Skeletal muscle satellite cell (primary cell): Measurements from ENCODE around the gene ABI3BP. TPM values are rescaled to one million over a fixed set of nuclear protein-coding genes. Genes with fewer than 3 reads are reported as not detected.

Experiments
- H3K27me3 ChIP-seq: 2 replicates; pipeline ENCODE4 v1.7.0; 2013; ENCODE audit warnings: low read length; ENCODE audit not compliant: control insufficient read depth, insufficient read depth
- H3K36me3 ChIP-seq: 2 replicates; pipeline ENCODE4 v1.7.0; 2013; ENCODE audit warnings: mild to moderate bottlenecking, control low read depth, low read length; ENCODE audit not compliant: insufficient read depth
- H3K4me1 ChIP-seq: 2 replicates; pipeline ENCODE4 v1.7.0; 2013; ENCODE audit warnings: low read length; ENCODE audit not compliant: control insufficient read depth, insufficient read depth
- H3K4me2 ChIP-seq: 2 replicates; pipeline ENCODE4 v1.7.0; 2013; ENCODE audit warnings: mild to moderate bottlenecking, low read length
- H3K4me3 ChIP-seq: 2 replicates; pipeline ENCODE4 v1.7.0; 2013; ENCODE audit warnings: low read length
- H3K9ac ChIP-seq: 2 replicates; pipeline ENCODE4 v1.7.0; 2013; ENCODE audit warnings: mild to moderate bottlenecking, low read depth, low read length, moderate library complexity
- H3K9me3 ChIP-seq: replicated peaks from 2 replicates; pipeline ENCODE4 v1.7.0; 2013; ENCODE audit warnings: mild to moderate bottlenecking, control low read depth, low read length
- total RNA-seq: library from RNA; depleted of rRNA; stranded (reverse); fragments of >200 nt; gene quantifications from 2 replicates; pipeline ENCODE4 v1.2.3, GENCODE V29; 2012; rRNA removed

The ABI3BP gene
- 81.9 and 192 TPM in 2 replicates for total RNA-seq

DNA sequence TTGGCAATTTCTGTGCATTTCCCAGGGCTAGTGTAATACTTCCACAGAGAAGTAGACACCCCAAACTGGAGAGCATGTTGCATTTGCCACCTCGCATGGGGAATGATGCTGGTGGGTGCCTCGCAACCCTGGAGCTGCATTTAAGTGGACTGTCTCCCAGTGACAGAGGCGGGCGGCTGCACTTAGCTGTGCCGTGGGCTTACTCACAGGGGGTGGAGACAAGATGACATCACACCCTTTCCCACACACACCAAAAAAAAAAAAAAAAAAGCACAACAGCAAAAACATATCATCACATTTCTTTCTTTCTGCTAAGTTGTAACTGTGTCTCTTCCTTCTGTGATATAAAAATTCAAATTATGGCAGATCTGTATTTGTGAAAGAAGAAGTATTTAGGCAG lies at the start of gene ABI3BP:
ABI3BP (minus strand) TSS at position 113 of the 400 bp plus-strand sequence; CDS start at position 76, 37 bp downstream.
- Histone ChIP-seq H3K4me3 (peak within 1 kb of the TSS; percentile 69), H3K4me2 (peak within 1 kb of the TSS; percentile 90), H3K9ac (peak within 1 kb of the TSS; percentile 83), H3K4me1 (peaks cover 7% of the 10 kb centered on the region), H3K9me3 (no peaks in the 10 kb centered on the region), H3K27me3 (no peaks in the 10 kb centered on the region), H3K36me3 (no peaks in the 10 kb centered on the region)

GRCh38 chr3:101039285-101039684 lies 46.1 kb upstream of the ABI3BP start:
- H3K4me3 ChIP-seq: no peak overlapping the region
- H3K9ac ChIP-seq: no peak overlapping the region
- no peak overlapping the region for H3K4me2 ChIP-seq
- H3K4me1 ChIP-seq: peaks cover 51% of the 10 kb centered on the region
- H3K27me3 ChIP-seq: no peaks in the 10 kb centered on the region
- H3K9me3 ChIP-seq: no peaks in the 10 kb centered on the region
- H3K36me3 ChIP-seq: no peaks in the 10 kb centered on the region

DNA sequence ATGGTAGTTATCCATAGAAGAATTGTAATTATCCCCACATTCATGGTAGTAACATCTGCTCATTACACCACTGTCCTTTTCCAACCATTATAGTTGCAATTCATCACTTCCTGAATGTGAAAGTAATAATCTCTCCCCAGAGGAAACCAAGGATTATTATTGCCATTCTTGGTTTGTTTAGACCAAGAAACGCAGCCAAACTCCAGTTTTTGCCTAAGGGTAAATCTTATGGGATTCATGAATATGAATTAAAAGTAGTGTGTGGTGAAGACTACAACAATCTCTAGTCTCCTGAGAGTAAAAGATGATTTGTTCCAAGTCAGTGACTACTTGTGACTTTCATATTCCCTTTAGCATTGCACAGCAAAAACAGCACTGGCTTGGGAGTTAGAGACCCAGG lies 45.7 kb upstream of the ABI3BP start:
- H3K9ac ChIP-seq: no peak overlapping the region
- no peak overlapping the region for H3K4me3 ChIP-seq
- H3K36me3 ChIP-seq: no peaks in the 10 kb centered on the region
- H3K4me2 ChIP-seq: no peak overlapping the region
- H3K4me1 ChIP-seq: peaks cover 51% of the 10 kb centered on the region
- H3K9me3 ChIP-seq: no peaks in the 10 kb centered on the region
- H3K27me3 ChIP-seq: no peaks in the 10 kb centered on the region

DNA sequence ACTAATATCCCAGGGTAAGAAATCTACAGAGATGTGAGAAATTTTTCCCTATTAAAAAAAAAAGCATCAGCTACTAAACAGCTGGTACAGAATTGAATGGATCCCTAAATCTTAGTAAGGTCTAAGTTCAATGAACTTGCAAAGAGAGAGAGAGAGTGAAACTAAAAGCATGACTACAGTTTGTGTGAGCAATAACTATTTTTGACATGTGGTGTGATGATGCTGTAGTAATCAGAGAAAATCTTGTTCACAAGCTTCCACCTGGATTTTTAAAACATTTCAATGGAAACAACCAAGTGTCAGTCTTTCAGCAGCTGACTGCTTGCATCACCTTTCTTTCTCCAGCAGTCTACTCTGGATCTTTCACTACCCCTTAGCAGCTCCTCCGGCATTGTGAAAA lies 45.2 kb upstream of the ABI3BP start:
- Histone ChIP-seq H3K27me3 (no peaks in the 10 kb centered on the region), H3K9me3 (no peaks in the 10 kb centered on the region), H3K4me1 (peaks cover 46% of the 10 kb centered on the region), H3K9ac (no peak overlapping the region), H3K4me3 (no peak overlapping the region), H3K36me3 (no peaks in the 10 kb centered on the region), H3K4me2 (no peak overlapping the region)

DNA sequence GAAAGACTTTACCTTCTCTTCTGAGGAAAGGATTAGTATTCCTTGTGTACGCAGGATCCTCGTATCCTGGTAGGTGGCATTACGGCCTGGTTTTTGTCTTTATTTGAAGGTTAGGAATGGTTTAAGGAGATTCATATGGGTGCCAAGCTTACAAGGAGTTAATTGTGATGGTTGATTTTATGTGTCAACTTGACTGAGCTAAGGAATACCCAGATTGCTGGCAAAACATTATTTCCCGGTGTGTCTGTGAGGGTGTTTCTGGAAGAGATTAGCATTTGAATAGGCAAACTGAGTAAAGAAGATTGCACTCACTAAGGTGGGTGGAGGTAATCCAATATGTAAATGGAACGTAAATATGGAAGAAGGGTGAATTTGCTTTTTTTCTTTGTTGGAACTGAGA lies 44.4 kb upstream of the ABI3BP start:
- Histone ChIP-seq H3K36me3 (no peaks in the 10 kb centered on the region), H3K9me3 (no peaks in the 10 kb centered on the region), H3K4me3 (no peak overlapping the region), H3K4me2 (no peak overlapping the region), H3K27me3 (no peaks in the 10 kb centered on the region), H3K9ac (no peak overlapping the region), H3K4me1 (peaks cover 38% of the 10 kb centered on the region)

- Histone ChIP-seq H3K4me1 (peaks cover 29% of the 10 kb centered on the region), H3K27me3 (no peaks in the 10 kb centered on the region), H3K4me2 (peak overlapping the region; percentile 48), H3K36me3 (no peaks in the 10 kb centered on the region), H3K9ac (peak overlapping the region; percentile 70), H3K4me3 (peak overlapping the region; percentile 12), H3K9me3 (peaks cover 5% of the 10 kb centered on the region)
Observed at GRCh38 chr3:101036676-101037075, 43.5 kb upstream of the ABI3BP start.

DNA sequence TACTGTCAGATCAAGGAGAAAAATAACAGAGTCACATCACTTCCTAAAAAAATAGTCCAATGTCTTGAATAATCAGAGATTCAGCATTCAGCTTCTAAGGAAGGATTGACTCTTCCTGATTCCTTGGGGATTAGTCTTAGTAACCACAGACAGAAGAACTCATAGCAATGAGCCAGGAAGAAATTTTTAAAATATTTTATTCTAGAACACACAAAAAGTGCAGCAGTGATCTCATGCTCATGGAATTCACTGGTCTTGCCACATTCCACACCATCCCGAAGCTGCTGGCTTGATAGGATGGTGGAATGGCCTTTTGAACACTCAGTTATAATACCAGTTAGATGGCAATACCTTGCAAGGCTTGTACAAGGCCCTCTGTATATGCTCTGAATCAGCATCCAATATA lies 43.0 kb upstream of the ABI3BP start:
- H3K4me3 ChIP-seq: peak overlapping the region; percentile 12
- no peaks in the 10 kb centered on the region for H3K27me3 ChIP-seq
- H3K4me1 ChIP-seq: peaks cover 24% of the 10 kb centered on the region
- H3K9ac ChIP-seq: peak overlapping the region; percentile 87
- H3K4me2 ChIP-seq: peak overlapping the region; percentile 66
- no peaks in the 10 kb centered on the region for H3K36me3 ChIP-seq
- peaks cover 5% of the 10 kb centered on the region for H3K9me3 ChIP-seq

- Histone ChIP-seq H3K9ac (no peak overlapping the region), H3K9me3 (peaks cover 4% of the 10 kb centered on the region), H3K36me3 (no peaks in the 10 kb centered on the region), H3K4me2 (no peak overlapping the region), H3K4me1 (no peaks in the 10 kb centered on the region), H3K4me3 (no peak overlapping the region), H3K27me3 (no peaks in the 10 kb centered on the region)
Observed at GRCh38 chr3:101027286-101027685, 34.1 kb upstream of the ABI3BP start.

GRCh38 chr3:101026881-101027280 lies 33.7 kb upstream of the ABI3BP start:
- Histone ChIP-seq H3K9ac (no peak overlapping the region), H3K4me2 (no peak overlapping the region), H3K27me3 (no peaks in the 10 kb centered on the region), H3K36me3 (no peaks in the 10 kb centered on the region), H3K9me3 (no peaks in the 10 kb centered on the region), H3K4me3 (no peak overlapping the region), H3K4me1 (no peaks in the 10 kb centered on the region)

- no peak overlapping the region for H3K9ac ChIP-seq
- H3K4me1 ChIP-seq: peaks cover under 1% of the 10 kb centered on the region
- no peak overlapping the region for H3K4me2 ChIP-seq
- no peaks in the 10 kb centered on the region for H3K36me3 ChIP-seq
- H3K27me3 ChIP-seq: no peaks in the 10 kb centered on the region
- H3K9me3 ChIP-seq: no peaks in the 10 kb centered on the region
- no peak overlapping the region for H3K4me3 ChIP-seq
Observed at GRCh38 chr3:101026244-101026643, 33.0 kb upstream of the ABI3BP start.

DNA sequence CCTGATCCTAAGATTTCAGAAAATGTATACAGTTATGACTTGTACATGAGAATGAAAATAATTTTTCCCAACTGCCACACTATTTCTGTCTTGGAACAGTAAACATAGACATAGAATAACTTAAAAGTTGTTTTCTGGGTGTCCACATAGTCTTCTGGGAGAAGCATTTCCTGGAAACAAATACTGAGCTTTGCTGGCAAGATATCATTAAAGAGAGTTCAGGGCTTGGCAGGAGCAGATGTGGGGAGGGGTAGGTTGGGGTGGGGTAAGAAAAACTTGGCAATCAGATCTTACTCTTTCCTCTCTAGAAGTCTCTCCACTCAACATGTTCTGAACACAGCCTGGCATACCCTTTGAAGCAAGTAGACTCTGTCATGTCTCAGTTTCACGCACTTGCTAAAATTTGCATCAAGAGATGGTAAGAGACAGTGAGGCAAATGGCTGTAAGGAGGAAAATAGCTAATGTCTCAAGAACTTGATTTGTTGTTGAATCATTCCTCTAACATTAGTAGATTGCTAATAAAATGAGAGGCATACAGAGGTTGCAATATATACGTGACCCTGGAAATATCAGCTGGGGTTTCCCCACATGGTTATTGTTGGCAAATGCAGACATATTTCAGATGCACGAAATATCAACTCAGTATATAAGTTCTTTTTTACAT lies 27.3 kb upstream of the ABI3BP start:
- Histone ChIP-seq H3K4me3 (no peak overlapping the region), H3K9ac (peak overlapping the region; percentile 44), H3K4me2 (peak overlapping the region; percentile 38), H3K27me3 (no peaks in the 10 kb centered on the region), H3K4me1 (peaks cover 28% of the 10 kb centered on the region), H3K36me3 (no peaks in the 10 kb centered on the region), H3K9me3 (no peaks in the 10 kb centered on the region)

DNA sequence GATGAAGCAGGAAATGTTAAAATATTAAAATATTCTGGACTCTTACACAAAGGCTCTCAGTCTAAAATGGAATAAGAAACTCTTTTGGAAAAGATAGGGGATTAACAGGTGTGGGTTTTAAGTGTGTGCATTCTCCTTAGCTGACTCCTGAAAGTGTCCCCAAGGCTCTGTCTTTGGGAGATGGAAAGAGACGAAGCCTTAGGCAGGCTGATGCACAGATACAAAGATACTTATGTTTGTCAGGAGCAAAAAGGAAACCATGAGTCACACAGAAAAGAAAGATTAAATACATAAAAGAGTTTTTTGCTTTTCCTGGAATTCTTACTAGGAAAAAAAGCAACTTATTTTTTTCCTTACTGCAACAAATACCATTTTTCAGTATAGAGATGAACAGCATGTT lies 23.8 kb upstream of the ABI3BP start:
- peak overlapping the region; percentile 41 for H3K4me2 ChIP-seq
- no peaks in the 10 kb centered on the region for H3K36me3 ChIP-seq
- no peaks in the 10 kb centered on the region for H3K27me3 ChIP-seq
- H3K4me1 ChIP-seq: peaks cover 28% of the 10 kb centered on the region
- no peak overlapping the region for H3K4me3 ChIP-seq
- H3K9ac ChIP-seq: peak overlapping the region; percentile 40
- H3K9me3 ChIP-seq: no peaks in the 10 kb centered on the region
